GM12873 (cell line): ENCODE data around the gene LRBA.

Experiments used
- CTCF ChIP-seq: IDR thresholded peaks from 2 replicates; pipeline ENCODE4 v1.5.1; 2012; ENCODE audit warnings: low read depth, mild to moderate bottlenecking, moderate library complexity, low read length, control low read depth; ENCODE audit not compliant: insufficient read depth; ENCODE audit errors: missing control alignments

The LRBA gene

GRCh38 chr4:150994721-150995120 is 20.4 kb downstream of the LRBA start:
- no peak for TF ChIP-seq CTCF

DNA sequence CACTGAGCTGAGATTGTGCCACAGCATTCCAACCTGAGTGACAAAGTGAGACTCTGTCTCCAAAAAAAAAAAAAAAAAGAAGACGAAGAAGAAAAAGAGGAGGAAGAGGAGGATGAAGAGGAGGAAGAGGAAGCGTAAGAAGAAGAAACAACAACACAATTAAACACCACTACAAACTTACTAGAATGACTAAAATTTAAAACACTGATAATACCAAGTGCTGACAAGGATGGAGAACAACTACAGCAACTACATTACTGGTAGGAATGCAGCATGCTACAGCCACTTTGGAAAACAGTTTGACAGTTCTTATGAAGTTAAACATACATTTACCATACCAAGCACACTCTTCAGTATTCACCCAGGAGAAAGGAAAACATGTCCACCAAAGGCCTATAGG is 24.1 kb downstream of the LRBA start:
- TF ChIP-seq CTCF: no peak

DNA sequence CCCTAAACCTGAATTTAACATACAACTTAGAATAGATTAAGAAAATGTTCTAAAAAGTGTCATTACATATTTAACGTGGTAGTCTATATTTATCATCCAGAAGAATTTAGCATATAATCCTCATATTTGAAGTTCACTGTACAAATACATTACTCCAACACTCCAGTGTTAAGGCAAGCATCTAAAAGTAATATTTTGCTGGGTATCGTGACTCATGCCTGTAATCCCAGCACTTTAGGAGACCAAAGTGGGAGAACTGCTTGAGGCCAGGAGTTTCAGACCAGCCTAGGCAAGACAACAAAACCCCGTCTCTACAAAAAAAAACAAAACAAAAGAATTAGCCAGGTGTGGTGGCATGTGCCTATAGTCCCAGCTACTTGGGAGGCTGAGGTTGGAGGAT is 24.8 kb downstream of the LRBA start:
- no peak for TF ChIP-seq CTCF

DNA sequence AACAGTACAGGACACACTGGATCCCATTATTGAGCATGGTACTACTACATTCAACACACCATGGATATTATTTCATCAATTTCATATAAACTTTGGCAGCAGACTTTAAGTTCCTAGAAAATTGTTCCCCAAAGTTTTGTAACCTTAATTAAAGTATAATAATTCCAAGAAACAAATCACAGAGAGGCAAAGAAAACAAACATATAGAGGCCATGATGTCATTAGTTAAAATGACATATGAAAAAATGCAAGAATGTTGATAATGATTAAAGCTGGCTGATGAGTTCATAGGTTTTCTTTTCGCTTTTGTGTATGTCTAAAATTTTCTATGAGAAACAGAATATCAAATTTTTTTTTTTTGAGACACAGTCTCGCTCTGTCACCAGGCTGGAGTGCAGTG is 26.8 kb downstream of the LRBA start:
- no peak for TF ChIP-seq CTCF

GRCh38 chr4:150987204-150987603 is 27.9 kb downstream of the LRBA start:
- TF ChIP-seq CTCF: no peak

- no peak for TF ChIP-seq CTCF
Observed at GRCh38 chr4:150986085-150986484, 29.0 kb downstream of the LRBA start.

DNA sequence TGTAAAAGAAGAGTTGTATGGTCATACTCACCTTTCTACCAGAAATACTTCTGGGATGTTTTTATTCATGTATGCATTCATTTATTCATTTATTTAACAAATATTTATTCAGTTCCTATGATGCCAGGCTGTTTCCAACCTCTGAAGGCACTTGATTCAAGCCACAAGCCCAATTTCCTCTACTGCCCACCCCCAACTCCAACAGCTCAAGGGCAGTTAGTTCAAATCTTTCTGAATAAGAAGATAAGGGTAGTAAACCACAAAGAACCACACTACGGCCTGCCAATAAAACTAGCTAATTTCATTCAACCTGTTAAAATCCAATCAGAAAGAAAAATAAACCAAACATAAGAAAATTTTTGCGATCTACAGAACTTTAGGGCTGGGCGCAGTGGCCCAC is 31.2 kb downstream of the LRBA start:
- no peak for TF ChIP-seq CTCF

DNA sequence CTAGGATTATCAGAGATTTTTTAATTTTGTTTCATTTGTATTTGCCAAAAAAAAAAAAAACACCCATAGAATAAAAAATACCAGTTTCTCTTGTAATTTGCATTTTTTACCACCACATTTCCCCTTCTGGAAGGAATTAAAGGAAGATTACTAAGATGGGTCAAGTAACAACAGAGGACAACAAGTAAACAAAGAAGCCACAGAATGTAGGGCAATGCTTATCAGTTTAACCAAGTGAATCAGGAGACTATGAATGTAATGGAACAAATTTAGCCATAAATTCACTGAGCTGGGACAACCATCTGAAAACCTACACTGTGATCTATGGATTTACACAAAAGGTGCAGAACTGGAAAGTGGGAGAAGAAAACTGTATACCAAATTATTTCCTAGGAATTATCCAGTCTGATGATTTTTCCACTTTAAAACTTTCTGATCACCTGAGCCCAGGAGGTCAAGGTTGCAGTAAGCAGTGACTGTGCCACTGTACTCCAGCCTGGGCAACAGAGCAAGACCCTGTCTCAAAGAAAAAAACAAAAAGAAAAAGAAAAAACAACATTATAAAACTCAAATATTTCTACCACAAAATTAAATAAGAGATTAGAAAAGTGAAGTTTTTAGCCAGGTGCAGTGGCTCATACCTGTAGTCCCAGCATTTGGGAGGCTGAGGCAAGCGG is 32.4 kb downstream of the LRBA start:
- no peak for TF ChIP-seq CTCF
